Endothelial cell of umbilical vein (primary cell): ENCODE results near the gene RIOK3. TPM values are rescaled to one million over a fixed set of nuclear protein-coding genes. Genes with fewer than 3 reads are reported as not detected.

Experiments used
- BruUV-seq: library from RNA; stranded (reverse); fragments of 400-500 nt; replicated peaks from 2 replicates; lab custom pipeline; 2021; lab: Mats Ljungman, UMichigan
- CTCF ChIA-PET: fragments of 300-600, 350-600 bp; sonication (Branson Sonifier 250); formaldehyde crosslinking; loops from one replicate; lab custom pipeline; 2021; ENCODE audit warnings: antibody characterized with exemption, inconsistent platforms; lab: Charles Lee
- POLR2A ChIA-PET: fragments of 300-600, 350-600 bp; sonication (Branson Sonifier 250); formaldehyde crosslinking; loops from one replicate; lab custom pipeline; 2021; ENCODE audit warnings: antibody characterized with exemption, inconsistent platforms; lab: Charles Lee
- DNase-seq: peaks from one replicate; pipeline ENCODE4 v3.0.0-alpha.2; 2011; ENCODE audit warnings: low read depth, low spot score
- FAIRE-seq: peaks from 2 replicates; lab custom pipeline; 2011; peaks lifted over from hg19 to GRCh38; lab: Jason Lieb, UNC
- H2AFZ ChIP-seq: 2 replicates; pipeline ENCODE4 v1.6.0; 2012; ENCODE audit warnings: low read depth, low read length, control low read depth, inconsistent platforms
- H3K27ac ChIP-seq: 2 replicates; pipeline ENCODE4 v1.5.1; 2011; ENCODE audit warnings: low read depth, mild to moderate bottlenecking, control low read depth, low read length, moderate library complexity; ENCODE audit not compliant: insufficient read depth
- H3K27me3 ChIP-seq, 2 experiments: 2 replicates each; pipeline versions ENCODE4 v1.6.0 to v1.6.1; 2011; ENCODE audit warnings: low read length in 2 of 2, mixed read lengths in 1 of 2; ENCODE audit not compliant: control insufficient read depth in 2 of 2, insufficient read depth in 2 of 2
- H3K36me3 ChIP-seq, 2 experiments: 2 replicates in 1 of 2; 3 replicates in 1 of 2; pipeline ENCODE4 v1.5.1; 2011; ENCODE audit warnings: low read length in 2 of 2, mild to moderate bottlenecking in 1 of 2, moderate library complexity in 1 of 2; ENCODE audit not compliant: control insufficient read depth in 2 of 2, insufficient read depth in 2 of 2; ENCODE audit errors: extremely low read depth in 1 of 2
- H3K4me1 ChIP-seq: 3 replicates; pipeline ENCODE4 v1.5.1; 2011; ENCODE audit warnings: mild to moderate bottlenecking, low read length; ENCODE audit not compliant: control insufficient read depth, insufficient read depth; ENCODE audit errors: extremely low read depth
- H3K4me2 ChIP-seq: 2 replicates; pipeline ENCODE4 v1.6.1; 2011; ENCODE audit warnings: low read length, control low read depth, mixed read lengths; ENCODE audit not compliant: insufficient read depth
- H3K4me3 ChIP-seq, 3 experiments: fragments of 200-600 bp in 1 of 3; sonication (generic), shearing (Covaris generic) in 1 of 3; replicated peaks in 1 of 3; 2 replicates each; pipeline ENCODE4 v1.5.1; 2011 to 2016; ENCODE audit warnings: control low read depth in 3 of 3, low read length in 3 of 3, mild to moderate bottlenecking in 2 of 3, inconsistent platforms in 1 of 3, low read depth in 1 of 3, moderate library complexity in 1 of 3; ENCODE audit not compliant: insufficient read depth in 1 of 3
- H3K79me2 ChIP-seq: 2 replicates; pipeline ENCODE4 v1.6.0; 2012; ENCODE audit warnings: low read length, inconsistent platforms; ENCODE audit not compliant: control insufficient read depth, insufficient read depth
- H3K9ac ChIP-seq: replicated peaks from 2 replicates; pipeline ENCODE3; 2011; ENCODE audit warnings: low read length, control low read depth; ENCODE audit not compliant: insufficient read depth; ENCODE audit errors: extremely low read depth
- H3K9me1 ChIP-seq: replicated peaks from 3 replicates; pipeline ENCODE4 v1.6.0; 2011; ENCODE audit warnings: mild to moderate bottlenecking, low read length; ENCODE audit not compliant: control insufficient read depth, insufficient read depth; ENCODE audit errors: extremely low read depth
- H3K9me3 ChIP-seq: replicated peaks from 2 replicates; pipeline ENCODE4 v1.5.1; 2012; ENCODE audit warnings: low read length, inconsistent platforms; ENCODE audit not compliant: control insufficient read depth, insufficient read depth
- H4K20me1 ChIP-seq: replicated peaks from 2 replicates; pipeline ENCODE3; 2011; ENCODE audit warnings: mild to moderate bottlenecking, low read length; ENCODE audit not compliant: control insufficient read depth, insufficient read depth; ENCODE audit errors: extremely low read depth
- EZH2 ChIP-seq: IDR thresholded peaks from 2 replicates; pipeline ENCODE4 v1.6.1; 2012; ENCODE audit warnings: borderline replicate concordance, low read depth, mild to moderate bottlenecking, moderate library complexity, low read length, inconsistent platforms; ENCODE audit not compliant: severe bottlenecking
- FOS ChIP-seq: IDR thresholded peaks from 2 replicates; pipeline ENCODE4 v1.6.1; 2011; ENCODE audit warnings: mild to moderate bottlenecking, low read length, moderate library complexity, borderline replicate concordance; ENCODE audit not compliant: insufficient read depth
- GATA2 ChIP-seq: IDR thresholded peaks from 2 replicates; pipeline ENCODE4 v1.7.0; 2011; ENCODE audit warnings: low read depth, mild to moderate bottlenecking, moderate library complexity, mixed read lengths, low read length; ENCODE audit not compliant: insufficient read length, insufficient read depth
- JUN ChIP-seq: IDR thresholded peaks from 2 replicates; pipeline ENCODE4 v1.6.1; 2011; ENCODE audit warnings: borderline replicate concordance, low read depth; ENCODE audit not compliant: insufficient read length, insufficient read depth
- MYC ChIP-seq: IDR thresholded peaks from one replicate; pipeline ENCODE4 v1.6.1; 2011; ENCODE audit warnings: mild to moderate bottlenecking, low read depth, low read length
- POLR2A ChIP-seq: IDR thresholded peaks from 2 replicates; pipeline ENCODE4 v1.6.1; 2012; ENCODE audit warnings: low read depth, mild to moderate bottlenecking, control low read depth, low read length
- POLR2AphosphoS5 ChIP-seq: IDR thresholded peaks from 2 replicates; pipeline ENCODE4 v1.6.1; 2012; ENCODE audit warnings: low read depth, mild to moderate bottlenecking, control low read depth, low read length, moderate library complexity; ENCODE audit not compliant: insufficient read depth
- dilution Hi-C: fragments of 300-500 bp; cut with MboI; formaldehyde crosslinking; loops from one replicate; pipeline ENCODE4 v1.15.0; 2019; ENCODE audit warnings: low sequenced_read_pairs; ENCODE audit not compliant: extremely low pct_ligation_motif_present
- intact Hi-C: fragments of 100-400 bp; cut with micrococcal nuclease; formaldehyde crosslinking; loops from one replicate; pipeline ENCODE4 v1.10.0; 2022
- polyA plus RNA-seq, 4 experiments: library from polyadenylated mRNA; depleted of rRNA in 3 of 4; stranded (reverse) in 3 of 4; unstranded in 1 of 4; fragments of >200 nt; gene quantifications; 2 replicates each; pipeline versions ENCODE4 v1.2.1 to v1.2.3, GENCODE V29; 2011 to 2012; ENCODE audit warnings: missing spikeins in 1 of 4
- total RNA-seq: library from RNA; stranded (reverse); gene quantifications from 2 replicates; pipeline ENCODE4 v1.2.3, GENCODE V29; 2021
- TF ChIP-seq, protein P1 (sequence below), 2 donors: IDR thresholded peaks; 1 replicate in 1 of 2; 2 replicates in 1 of 2; pipeline ENCODE4 v1.5.1; 2011; ENCODE audit warnings: low read length in 2 of 2, mild to moderate bottlenecking in 2 of 2, moderate library complexity in 2 of 2, control low read depth in 1 of 2, inconsistent platforms in 1 of 2, low read depth in 1 of 2; ENCODE audit not compliant: insufficient read depth in 1 of 2; ENCODE audit errors: extremely low read depth in 1 of 2
- TF ChIP-seq, protein P2 (sequence below): IDR thresholded peaks from 2 replicates; pipeline ENCODE4 v1.6.1; 2011; ENCODE audit not compliant: insufficient read depth, insufficient read length

The RIOK3 gene
- total and polyA plus RNA-seq, 2 donors (not counting 3 experiments of a cell fraction or from before 2014, with no cell fraction given), result 14.8 to 50.7 TPM

- Histone ChIP-seq H3K4me2 (no peak overlapping the region), H3K9ac (no peak overlapping the region), H3K79me2 (no peaks in the 10 kb centered on the region), H4K20me1 (no peaks in the 10 kb centered on the region), H3K9me1 (no peaks in the 10 kb centered on the region), H3K4me1 (peaks cover 19% of the 10 kb centered on the region), H3K9me3 (no peaks in the 10 kb centered on the region), H3K27ac (no peak overlapping the region), H3K4me3 (no peak overlapping the region), H3K27me3 (no peaks in the 10 kb centered on the region), H3K36me3 (no peaks in the 10 kb centered on the region), H2AFZ (no peak overlapping the region)
- no TSS peak for BruUV-seq
- POLR2A ChIA-PET, result no interaction called here
- FAIRE-seq (no peak), DNase-seq (no peak)
- TF ChIP-seq MYC, result no peak
- no peak for TF ChIP-seq POLR2AphosphoS5
- TF ChIP-seq GATA2, result no peak
- no peak for TF ChIP-seq POLR2A
- TF ChIP-seq EZH2, result no peak
- TF ChIP-seq, protein P1, sequence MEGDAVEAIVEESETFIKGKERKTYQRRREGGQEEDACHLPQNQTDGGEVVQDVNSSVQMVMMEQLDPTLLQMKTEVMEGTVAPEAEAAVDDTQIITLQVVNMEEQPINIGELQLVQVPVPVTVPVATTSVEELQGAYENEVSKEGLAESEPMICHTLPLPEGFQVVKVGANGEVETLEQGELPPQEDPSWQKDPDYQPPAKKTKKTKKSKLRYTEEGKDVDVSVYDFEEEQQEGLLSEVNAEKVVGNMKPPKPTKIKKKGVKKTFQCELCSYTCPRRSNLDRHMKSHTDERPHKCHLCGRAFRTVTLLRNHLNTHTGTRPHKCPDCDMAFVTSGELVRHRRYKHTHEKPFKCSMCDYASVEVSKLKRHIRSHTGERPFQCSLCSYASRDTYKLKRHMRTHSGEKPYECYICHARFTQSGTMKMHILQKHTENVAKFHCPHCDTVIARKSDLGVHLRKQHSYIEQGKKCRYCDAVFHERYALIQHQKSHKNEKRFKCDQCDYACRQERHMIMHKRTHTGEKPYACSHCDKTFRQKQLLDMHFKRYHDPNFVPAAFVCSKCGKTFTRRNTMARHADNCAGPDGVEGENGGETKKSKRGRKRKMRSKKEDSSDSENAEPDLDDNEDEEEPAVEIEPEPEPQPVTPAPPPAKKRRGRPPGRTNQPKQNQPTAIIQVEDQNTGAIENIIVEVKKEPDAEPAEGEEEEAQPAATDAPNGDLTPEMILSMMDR (IDR thresholded peaks at IDR 0.05; ENCODE audit: extremely low read depth in 1 of 2, insufficient read depth in 1 of 2, low read depth in 1 of 2, low read length in 2 of 2), result no peak
- no peak for TF ChIP-seq FOS
- TF ChIP-seq, protein P2, sequence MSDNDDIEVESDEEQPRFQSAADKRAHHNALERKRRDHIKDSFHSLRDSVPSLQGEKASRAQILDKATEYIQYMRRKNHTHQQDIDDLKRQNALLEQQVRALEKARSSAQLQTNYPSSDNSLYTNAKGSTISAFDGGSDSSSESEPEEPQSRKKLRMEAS, result no peak
- TF ChIP-seq JUN, result no peak
- dilution Hi-C loops (no loop called here), intact Hi-C loops (no loop called here)
- CTCF ChIA-PET, result interaction anchor here (0.8 to 3.0 kb wide), 8 partner anchors 7 to 374 kb away, joined by 3 to 22 read pairs (median 4); no protein-coding TSS in a partner anchor
Measured at GRCh38 chr18:23405636-23406035, 47.5 kb upstream of the RIOK3 start.
